Mucosa of descending colon (tissue), 3 donors: ENCODE measurements around the gene RNU6-9. TPM values are rescaled to one million over a fixed set of nuclear protein-coding genes. Genes with fewer than 3 reads are reported as not detected.

Source experiments
- ATAC-seq: fragments of 200-7000 bp; cut with Tn5 transposase; one replicate; pipeline ENCODE4 v1.9.1; 2020; ENCODE audit warnings: mild to moderate bottlenecking, moderate library complexity
- DNase-seq, 3 donors: peaks; one replicate each; pipeline ENCODE4 v3.0.0-alpha.2; 2020
- H3K36me3 ChIP-seq: fragments of 200-600 bp; one replicate; pipeline ENCODE4 v1.8.0; 2021; ENCODE audit warnings: low read depth, mild to moderate bottlenecking
- H3K4me1 ChIP-seq: fragments of 200-600 bp; one replicate; pipeline ENCODE4 v1.8.0; 2021; ENCODE audit warnings: low read depth, mild to moderate bottlenecking
- H3K4me3 ChIP-seq: fragments of 200-600 bp; one replicate; pipeline ENCODE4 v1.8.0; 2021; ENCODE audit warnings: mild to moderate bottlenecking
- H3K9me3 ChIP-seq: fragments of 200-600 bp; one replicate; pipeline ENCODE4 v1.8.0; 2021; ENCODE audit warnings: mild to moderate bottlenecking
- CTCF ChIP-seq: fragments of 200-600 bp; IDR thresholded peaks from one replicate; pipeline ENCODE4 v1.8.0; 2022; ENCODE audit warnings: antibody characterized with exemption, mild to moderate bottlenecking
- intact Hi-C, 2 donors: fragments of 100-400 bp; cut with DNase I in 1 of 2; cut with micrococcal nuclease in 1 of 2; formaldehyde crosslinking; loops; one replicate each; pipeline versions ENCODE4 v1.11.0 to v1.11.1; 2022; cut with DNase I, micrococcal nuclease
- total RNA-seq, 3 donors: library from RNA; stranded (reverse); fragmentation: NEBNext Ultra II Directional in 2 of 3; extraction: Animal tissue kit (Norgen Biotek cat#: 25700) in 2 of 3; gene quantifications; one replicate each; pipeline versions ENCODE4 v1.2.1 to v1.2.4, GENCODE V29; 2021 to 2023
- donor health status: DM: no; HTN: no; CAD: no; lungs with moderate emphysema.
- donor health status: DM: no; HTN: no; CAD: no.
- donor health status: DM: no; HTN: yes; CAD: no.

Gene RNU6-9
- total RNA-seq, 3 donors from 2014 or later, result not detected

GRCh38 chr19:881385-882071 is 11.8 kb upstream of the RNU6-9 start:
- intact Hi-C loops, result no loop called here
- DNase-seq (no peak), ATAC-seq (no peak)
- no peaks in the 10 kb centered on the region for H3K9me3 ChIP-seq
- H3K4me3 ChIP-seq, result no peak overlapping the region
- H3K36me3 ChIP-seq, result peaks cover 4% of the 10 kb centered on the region
- TF ChIP-seq CTCF, result no peak
- H3K4me1 ChIP-seq, result no peaks in the 10 kb centered on the region

- intact Hi-C loops, result no loop called here
- H3K9me3 ChIP-seq, result no peaks in the 10 kb centered on the region
- ATAC-seq (no peak), DNase-seq (no peak)
- no peaks in the 10 kb centered on the region for H3K4me1 ChIP-seq
- H3K4me3 ChIP-seq, result no peak overlapping the region
- H3K36me3 ChIP-seq, result peaks cover 4% of the 10 kb centered on the region
- no peak for TF ChIP-seq CTCF
These were observed 10.3 kb upstream of the RNU6-9 start for GRCh38 chr19:882871-883497.

GRCh38 chr19:883661-884211 is 9.5 kb upstream of the RNU6-9 start:
- Histone ChIP-seq H3K4me1 (no peaks in the 10 kb centered on the region), H3K36me3 (peaks cover 4% of the 10 kb centered on the region), H3K4me3 (no peak overlapping the region), H3K9me3 (no peaks in the 10 kb centered on the region)
- intact Hi-C loops, result no loop called here
- DNase-seq (no peak), ATAC-seq (no peak)
- TF ChIP-seq CTCF, result no peak

- TF ChIP-seq CTCF, result no peak
- intact Hi-C loops, result no loop called here
- Histone ChIP-seq H3K36me3 (peaks cover 5% of the 10 kb centered on the region), H3K9me3 (no peaks in the 10 kb centered on the region), H3K4me3 (no peak overlapping the region), H3K4me1 (no peaks in the 10 kb centered on the region)
- DNase-seq (no peak), ATAC-seq (no peak)
These were observed 8.7 kb upstream of the RNU6-9 start for GRCh38 chr19:884420-885211.

GRCh38 chr19:885536-886224 is 7.6 kb upstream of the RNU6-9 start:
- TF ChIP-seq CTCF, result no peak
- Histone ChIP-seq H3K36me3 (peaks cover 8% of the 10 kb centered on the region), H3K4me1 (no peaks in the 10 kb centered on the region), H3K4me3 (no peak overlapping the region), H3K9me3 (no peaks in the 10 kb centered on the region)
- intact Hi-C loops, result no loop called here
- ATAC-seq, result no peak
- no peak for DNase-seq
